Islet precursor cell (in vitro differentiated cells): ENCODE data around the gene PPARA.
"Not testable (repeated sequence)": the region's sequence is repeated elsewhere in the genome, so short reads cannot be mapped to it uniquely, and the experiment has no call there.

Experiments used
- DNase-seq: peaks from one replicate; pipeline ENCODE4 v3.0.0-alpha.2; 2018

PPARA gene

DNA sequence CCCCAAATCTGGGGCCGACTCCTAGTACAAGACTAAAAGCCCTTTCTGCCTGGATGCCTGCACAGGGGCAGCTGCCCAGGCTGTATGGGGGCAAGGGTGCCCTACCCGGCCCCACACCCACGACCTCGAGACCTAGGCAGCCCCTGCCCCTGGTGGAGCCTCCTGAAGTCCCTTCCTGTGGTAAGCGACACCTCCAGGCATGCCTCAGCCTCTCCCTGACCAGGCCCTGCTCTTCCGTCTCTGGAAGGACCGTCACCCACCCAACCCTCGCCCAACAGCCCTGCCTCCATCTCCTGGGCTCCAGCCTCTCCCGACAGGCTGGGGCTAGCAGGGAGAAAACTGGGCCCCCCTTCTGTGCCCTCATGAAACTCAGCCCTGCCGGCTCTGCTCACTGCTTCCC lies 22.8 kb upstream of the PPARA start:
- DNase-seq, result no peak

DNA sequence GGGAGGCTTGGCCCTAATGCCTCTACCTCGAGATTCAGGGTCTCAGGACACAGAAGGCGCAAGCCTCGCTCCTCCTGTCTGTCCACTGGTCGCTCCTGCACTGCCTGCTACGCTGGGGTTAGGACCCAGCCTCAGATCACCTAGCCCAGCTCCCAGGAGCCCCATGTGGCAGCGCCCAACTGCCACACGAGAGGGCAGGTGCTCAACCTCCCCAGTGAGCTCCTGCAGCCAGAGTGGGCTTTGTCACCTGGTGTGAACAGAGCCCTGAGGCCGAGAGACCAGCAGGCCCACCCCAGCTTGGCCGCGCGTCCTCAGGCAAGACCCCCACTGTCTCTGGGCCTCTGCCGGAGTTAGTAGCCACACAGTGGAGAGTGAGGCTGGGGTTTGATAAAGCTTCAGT lies 21.7 kb upstream of the PPARA start:
- no peak for DNase-seq

DNA sequence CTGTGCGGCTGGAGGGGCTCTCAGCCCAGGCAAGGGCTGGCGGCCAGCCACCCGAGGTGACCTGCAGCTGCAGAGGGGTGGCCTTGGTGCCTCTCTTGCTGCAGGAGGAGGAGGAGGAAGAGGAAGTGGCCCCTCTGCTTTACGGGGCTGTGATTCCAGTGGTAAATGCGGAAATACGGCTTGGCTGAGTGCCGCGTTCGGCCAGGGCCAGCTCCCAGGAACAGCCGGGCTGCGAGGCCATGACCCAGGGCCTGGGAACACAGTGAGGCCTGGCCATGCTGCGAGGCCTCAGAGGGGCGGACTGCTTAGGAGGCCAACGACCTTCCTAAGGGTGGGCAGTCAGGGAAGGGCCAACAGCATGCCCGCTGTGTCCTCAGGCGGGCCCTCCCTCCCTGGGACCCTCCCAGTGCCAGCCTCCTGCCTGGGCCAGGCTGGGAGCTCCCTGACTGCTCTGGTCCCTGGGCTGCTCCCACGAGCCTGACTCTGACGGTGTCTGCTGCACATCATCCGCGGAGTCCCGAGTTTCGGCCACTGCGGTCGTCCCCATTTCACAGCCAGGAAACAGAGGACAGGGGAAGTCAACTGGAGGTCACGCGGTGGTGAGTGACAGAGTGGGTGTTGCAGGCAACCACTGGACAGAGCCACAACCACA lies 20.8 kb upstream of the PPARA start:
- no peak for DNase-seq

DNA sequence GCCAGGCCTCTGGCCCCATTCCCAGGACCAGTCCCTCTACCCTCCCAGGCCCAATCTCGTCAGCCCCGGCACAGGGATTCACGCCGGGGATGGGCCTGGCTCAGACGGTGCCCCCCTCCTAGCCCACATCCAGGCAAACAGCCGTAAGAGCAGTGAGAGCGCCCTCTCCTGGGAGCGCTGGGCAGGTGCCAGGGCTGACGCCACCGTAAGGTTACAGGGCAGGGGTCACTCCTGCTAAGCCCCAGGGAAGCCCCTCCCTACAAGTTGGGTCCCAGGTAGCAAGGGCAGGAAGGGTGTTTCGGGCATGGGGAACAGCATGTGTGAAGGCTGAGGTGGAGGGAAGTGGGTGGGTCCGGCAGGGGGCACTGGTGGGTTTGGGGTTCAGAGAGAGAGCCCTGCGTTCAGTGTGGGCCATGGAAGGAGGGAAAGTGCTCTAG lies 19.2 kb upstream of the PPARA start:
- no peak for DNase-seq

DNA sequence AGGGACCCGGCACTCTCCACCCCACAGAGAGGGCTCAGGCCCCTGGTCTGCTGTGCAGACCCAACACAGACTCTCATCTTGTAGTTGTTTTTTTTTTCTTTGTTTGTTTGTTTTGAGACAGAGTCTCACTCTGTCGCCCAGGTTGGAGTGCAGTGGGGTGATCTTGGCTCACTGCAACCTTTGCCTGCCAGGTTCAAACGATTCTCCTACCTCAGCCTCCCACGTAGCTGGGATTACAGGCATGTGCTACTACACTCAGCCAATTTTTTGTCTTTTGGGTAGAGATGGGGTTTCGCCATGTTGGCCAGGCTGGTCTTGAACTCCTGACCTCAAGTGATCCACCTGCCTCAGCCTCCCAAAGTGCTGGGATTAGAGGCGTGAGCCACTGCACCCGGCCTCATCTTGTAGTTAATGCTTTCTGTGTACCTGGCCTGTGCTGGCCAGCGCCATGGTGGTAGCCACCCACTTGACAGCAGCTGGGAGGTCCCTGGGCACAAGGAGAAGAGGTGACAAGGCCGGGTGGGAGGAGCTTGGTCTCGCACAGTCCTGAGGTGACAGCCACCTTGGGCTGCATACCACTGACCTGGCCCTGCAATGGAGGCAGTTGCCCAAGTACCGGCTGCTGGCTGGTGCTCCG lies 18.0 kb upstream of the PPARA start:
- not testable (repeated sequence) for DNase-seq

DNA sequence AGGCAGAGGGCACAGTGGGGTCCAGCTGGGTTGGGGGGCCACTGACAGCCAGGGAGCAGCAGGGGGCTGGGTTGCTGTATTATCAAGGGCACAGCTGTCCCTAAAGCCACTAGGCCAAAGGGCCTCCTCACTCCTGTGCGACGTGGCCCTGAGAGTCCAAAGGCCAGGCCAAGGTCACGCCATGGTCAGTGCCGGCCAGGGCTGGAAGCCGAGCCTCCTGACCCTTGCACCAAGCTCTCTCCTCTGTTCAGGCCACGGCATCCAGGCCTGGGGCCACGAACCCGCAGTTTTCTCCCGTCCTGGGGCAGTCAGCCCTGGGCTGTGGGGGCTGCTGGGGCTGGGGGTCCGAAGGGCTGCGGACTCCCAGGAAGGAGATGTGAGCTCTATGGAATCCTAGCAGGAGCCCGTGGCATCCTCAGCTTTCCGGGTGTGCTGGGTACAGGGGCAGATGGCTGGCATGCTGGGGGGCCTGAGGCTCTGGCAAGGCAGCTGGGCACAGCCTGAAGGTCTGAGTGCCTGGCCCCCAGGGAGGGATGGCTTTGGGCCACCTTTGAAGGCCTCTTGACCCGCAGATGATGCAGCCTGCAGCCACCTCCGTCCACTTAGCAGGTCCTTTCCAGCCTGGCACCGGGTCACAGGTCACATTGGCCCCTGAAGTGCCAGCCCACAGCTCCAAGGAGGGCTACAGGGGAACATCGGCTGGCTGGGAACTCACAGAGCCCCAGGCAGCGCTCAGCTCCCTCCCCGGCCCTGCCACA lies 17.3 kb upstream of the PPARA start:
- no peak for DNase-seq

DNA sequence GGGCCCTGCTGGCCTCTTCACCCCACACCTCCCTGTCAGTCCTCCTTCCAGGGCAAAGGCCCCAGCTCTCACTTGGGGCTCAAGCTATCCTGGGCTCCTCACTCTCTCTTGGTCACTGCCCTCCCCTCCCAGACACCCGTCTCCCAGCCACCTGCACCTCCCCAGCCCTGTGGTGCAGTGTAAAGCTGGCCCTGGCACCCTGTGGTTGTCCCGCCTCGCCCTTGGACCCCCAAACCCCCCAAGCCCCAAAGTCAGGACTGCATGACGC lies 16.8 kb upstream of the PPARA start:
- no peak for DNase-seq

DNA sequence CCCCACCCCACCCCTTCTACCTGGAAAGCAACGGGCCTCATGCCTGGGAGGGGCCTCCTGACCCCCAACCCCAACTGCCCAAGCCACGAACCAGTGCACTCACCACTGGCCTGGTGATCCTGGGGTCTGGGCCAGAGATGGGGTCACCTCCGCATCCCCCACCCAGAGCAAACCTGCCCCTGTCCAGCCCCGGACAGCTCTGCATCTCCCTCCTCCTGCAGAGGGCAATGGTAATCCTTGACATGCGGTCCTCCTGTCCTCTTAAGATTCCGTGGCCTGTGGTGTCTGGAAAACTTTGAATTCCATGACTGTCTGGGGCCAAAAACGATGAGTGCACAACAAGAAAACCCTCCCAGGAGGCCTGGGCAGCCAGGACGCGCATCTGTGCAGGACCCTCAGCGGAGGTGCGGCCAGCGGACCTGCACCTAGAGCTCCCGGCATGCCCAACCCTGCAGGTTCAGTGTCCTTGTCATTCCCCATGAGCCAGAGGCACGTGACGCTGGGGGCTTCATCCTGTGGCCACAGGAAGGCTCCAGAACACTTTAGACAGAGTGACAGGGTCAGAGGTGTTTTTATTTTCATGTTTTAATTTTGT lies 16.1 kb upstream of the PPARA start:
- DNase-seq, result no peak

DNA sequence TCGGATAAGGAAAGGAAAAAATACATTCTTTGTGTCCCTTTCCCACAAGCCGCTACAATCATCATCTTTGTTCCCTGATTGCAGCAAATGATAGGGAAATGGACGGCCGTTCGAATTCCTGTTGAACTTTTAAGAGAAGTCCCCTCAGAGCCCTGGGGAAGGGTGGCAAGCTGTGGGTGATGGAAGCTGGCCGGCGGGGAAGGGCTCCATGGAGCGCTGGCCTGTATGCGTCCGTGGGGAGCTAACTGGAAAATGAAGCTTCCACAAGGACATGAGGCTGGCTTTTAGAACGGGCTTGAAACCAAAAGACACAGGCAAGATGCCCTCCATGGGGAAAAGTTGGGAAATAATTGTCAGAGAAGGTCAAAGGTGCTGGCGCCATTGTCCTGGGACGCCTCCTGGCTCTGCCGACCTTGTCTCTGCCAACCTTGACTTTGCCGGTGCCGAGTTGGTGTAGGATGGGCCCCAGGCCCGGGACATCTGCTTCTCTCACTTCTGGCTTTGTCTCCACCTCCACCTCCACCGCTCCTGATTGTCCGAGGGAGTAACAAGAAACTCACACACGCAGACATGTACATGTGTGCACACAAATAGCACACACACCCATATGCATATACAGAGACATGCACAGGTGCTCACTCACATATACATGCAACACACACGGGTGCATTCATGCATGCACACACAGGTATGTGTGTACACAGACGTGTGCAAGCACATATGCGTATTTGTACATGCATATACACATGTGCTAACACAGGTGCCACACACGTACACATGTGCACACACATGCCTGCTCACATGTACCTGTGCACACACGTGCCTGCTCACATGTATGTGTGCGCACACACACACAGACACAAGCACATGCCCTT lies 14.5 kb upstream of the PPARA start:
- DNase-seq, result no peak

DNA sequence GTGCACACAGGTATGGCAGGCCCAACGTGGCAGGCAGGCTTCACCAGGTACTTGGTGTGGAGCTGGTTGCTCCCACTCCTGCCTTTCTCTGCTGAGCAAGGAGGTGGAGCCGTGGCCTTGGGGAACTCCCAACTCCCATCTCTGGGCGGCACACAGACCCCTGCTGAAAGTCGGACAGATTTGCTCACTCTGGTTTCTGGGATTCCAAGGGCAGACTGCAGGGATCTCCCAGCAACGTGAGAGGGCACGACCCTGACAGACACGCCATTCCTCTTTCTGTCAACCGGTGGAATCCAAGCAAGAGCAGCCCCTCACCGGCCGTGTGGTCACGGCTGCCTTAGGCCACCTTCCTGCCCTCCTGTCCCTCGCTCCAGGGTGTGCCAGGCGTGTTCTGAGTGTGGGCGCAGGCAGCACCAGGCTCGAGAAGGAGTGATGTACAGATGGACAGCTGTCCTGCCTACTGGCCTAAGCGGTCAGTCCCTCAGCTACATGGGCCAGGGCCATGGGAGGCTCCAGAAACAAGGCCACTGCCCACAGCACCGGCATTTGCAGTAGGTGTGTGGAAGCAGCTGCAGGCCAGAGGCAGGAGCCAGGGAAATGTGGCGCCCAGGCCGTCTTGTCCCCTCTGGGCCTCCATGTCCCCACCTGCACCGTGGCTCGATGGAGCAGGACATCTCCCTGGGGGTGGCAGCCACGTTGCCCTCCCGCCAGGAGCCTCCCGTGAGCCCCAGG lies 13.7 kb upstream of the PPARA start:
- DNase-seq, result no peak

DNA sequence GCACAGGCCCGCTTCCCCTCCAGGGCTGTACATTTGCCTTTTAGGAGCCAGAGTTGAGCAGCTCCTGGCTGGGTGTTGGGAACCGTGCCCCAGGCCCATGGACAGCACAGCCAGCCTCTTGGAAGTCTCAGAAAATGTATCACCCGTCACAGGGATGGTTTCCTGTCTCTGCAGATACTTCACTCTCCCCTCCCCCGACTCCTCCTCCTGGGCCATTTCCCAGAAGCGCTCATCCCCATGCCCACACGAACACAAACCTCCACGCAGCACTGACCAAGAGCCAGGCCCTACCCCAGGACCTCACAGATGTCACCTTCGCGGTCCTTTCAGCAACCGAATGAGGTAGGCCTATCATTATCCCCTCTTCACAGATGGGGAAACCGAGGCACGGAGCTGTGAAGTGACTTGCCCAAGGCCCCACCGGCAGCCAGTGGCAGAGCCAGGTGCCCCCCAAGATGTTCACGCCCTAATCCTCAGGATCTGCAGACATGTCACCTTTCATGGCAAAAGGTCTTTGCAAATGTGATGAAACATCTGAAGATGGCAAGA lies 13.0 kb upstream of the PPARA start:
- no peak for DNase-seq

DNA sequence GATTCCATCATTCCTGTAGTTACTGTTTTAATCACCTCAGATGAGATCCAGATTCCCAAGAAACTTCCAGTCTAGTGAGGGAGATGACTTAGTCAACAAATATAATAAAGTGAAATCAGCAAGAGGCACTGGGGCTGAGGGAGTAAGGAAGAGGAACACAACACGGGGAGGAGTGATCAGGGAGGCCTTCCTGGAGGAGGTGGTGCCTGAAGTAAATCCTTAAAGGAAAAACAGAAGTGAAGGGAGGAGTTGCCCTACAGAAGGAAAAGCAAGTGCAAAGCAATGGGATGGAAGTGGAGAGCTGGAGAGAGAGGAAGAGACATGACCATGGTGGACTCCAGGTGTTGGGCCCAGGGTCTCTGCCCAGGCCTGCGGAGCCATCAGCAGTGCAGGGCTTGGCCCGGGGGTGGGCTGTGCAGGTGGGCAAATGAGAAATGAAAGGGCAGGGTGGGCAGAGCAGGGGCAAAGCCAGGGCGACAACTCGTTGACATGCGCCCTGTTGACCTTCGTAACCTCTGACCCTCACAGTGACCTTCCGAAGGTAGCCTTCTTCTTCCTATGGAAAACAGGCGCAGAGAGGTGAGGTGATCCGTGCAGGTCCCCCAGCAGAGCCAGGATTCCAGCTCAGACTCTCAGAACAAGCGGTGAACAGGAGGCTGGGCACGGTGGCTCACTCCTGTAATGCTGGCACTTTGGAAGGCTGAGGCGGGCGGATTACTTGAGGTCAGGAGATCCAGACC lies 12.1 kb upstream of the PPARA start:
- DNase-seq, result no peak

DNA sequence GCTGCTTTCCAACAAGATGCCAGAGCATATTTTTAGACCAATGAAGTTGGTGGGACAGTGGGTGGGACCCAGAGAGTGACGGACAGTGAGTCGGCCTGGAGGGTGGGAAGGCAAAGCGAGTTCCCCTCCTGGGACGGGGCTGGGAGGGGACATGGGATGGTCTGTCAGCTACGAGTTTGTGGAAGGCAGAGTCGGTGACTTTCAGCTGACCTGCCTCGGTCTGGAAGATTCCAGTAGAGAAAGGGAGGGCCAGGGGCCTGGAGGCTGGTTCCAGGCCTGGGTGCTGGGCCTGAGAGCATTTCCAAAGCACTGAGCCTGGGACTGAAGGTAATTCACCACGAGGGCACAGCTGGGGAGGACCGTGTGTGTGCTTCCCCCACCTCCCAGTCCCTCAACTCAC lies 10.9 kb upstream of the PPARA start:
- peak; percentile 64 for DNase-seq

DNA sequence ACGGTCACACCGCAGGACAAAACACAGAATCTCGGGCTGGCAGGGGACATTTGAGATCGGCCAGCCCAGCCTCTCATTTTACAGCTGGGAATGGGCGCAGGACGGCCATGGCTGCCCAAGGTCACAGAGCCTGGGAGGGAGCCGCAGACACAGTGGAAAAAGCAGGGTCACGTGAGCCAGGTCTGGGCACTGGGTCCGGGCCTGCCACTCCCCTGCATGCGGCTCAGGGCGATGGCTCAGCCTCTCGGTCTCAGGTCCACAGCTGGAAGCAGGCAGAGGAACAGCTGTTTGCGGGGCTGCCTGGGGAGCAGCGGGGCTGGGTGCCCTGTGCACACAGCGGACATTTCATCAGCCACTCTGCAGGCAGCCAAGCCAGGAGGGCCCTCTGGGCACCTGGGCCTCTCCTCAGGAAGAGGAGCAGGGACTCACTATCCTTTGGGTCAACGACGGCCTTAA lies 10.4 kb upstream of the PPARA start:
- DNase-seq, result peak; percentile 46

DNA sequence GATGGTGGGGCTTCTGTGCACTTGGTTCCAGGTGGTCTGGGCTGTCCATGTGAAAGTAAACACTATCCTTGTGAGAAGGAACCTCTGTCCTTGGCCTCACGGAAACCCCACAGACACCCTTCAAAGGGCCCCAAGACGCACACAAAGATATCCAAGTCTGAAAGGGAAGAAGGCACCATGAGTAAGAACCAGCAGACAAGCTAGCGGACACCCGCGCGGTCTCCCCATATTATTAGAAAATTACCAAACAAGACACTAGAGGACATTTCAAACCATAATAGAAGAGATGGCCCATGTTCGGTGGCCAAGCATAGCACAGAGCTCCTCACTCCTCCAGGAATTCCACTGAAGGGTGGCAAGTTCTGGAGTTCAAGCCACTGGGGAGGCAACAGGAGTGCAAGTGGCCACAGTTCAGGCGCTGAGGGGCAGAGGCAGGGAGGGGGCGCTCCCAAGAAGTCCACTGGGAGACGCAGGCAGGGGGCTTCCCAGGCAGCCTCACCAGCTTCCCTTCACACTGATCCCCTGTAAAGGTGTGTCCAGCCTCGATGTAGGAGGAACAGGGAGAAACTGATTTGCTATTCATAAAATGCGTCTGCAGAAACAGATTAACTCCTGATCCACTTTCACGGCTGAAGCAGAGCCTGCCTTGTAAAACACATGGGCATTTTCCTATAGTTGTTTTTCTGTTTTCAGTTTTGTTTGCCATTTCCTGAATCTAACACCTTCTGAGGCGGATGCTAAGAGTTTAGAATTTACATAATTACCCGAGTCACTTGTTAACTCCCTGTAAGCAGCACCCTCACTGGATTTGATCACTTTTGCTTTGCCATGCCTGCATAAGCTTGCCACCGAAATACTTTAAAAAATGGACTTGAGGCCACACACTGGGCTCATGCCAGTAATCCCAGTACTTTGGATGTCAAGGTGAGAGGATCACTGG lies 9.1 kb upstream of the PPARA start:
- DNase-seq, result no peak

DNA sequence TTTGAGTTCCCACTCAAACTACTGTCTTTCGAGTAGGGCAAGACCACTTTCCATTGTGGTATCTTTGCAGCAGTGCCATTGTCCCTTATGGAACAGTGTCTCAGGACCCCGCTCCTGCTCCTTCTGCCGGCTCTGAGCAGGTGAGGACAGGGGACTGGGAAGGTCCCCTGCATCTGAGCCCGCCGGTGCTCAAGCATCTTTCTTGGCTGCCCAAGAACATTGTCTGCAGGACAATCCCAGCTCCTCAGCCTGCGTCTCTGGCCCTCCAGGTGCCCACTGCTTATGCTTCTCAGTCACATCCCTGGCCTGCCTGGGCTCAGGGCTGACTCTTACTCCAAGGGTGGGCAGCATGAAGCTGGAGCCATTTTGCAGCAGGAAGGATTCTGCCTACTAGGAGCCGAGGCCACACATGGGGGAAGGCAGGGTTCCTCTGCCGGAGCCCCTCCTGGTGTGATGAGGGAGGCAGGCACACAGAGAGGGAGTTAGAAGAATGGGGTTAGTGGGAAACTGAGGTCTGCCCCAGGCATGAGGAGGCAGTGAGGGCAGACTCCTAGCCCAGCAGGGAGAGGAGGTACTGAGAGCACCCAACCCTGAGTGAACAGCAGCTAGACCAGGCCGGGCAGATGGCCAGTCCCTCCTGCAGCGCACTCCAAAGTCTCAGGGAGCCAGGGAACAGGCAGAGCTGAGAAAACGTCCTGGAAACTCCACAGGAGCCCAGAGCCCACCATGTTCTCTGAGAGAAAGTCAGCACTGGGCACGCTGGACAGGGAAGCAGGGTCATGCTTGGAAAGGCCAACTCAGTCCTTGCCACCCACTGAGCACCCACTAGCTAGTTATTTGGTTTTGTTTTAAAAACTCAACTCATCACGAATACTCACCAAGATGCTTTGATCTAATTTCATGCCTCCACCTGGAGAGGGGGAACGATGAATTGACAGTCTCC lies 7.5 kb upstream of the PPARA start:
- DNase-seq, result no peak

DNA sequence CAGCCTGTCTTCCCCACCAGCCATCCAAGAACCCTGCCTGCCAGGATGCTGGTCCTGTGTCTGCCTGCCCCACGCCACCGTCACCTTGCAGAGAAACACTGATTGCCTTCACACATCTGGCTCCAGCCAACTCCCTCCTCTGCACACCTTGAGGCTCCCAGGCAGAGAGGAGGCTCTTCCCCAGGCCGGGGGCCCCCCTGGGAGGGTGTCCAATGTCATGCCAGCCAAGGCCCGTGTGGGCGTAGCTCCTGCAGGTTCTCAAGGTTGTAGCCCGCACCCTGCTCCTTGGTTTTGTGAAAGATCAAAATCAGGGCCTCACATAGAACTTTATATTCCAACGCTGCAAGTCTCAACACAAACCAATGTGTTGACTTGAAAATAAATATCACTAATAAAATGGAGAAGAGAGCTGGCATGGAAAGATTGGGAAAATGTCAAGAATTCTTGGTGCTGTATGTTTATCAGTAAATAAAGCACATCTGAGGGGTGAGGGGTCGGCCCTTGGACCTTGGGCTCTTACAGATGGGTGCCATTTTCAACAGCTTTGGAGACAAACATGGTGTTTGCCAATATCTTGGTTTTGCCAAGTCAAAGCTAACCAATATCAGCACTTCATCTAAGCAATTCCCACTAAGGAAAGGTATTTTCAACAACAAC lies 6.7 kb upstream of the PPARA start:
- DNase-seq, result no peak

DNA sequence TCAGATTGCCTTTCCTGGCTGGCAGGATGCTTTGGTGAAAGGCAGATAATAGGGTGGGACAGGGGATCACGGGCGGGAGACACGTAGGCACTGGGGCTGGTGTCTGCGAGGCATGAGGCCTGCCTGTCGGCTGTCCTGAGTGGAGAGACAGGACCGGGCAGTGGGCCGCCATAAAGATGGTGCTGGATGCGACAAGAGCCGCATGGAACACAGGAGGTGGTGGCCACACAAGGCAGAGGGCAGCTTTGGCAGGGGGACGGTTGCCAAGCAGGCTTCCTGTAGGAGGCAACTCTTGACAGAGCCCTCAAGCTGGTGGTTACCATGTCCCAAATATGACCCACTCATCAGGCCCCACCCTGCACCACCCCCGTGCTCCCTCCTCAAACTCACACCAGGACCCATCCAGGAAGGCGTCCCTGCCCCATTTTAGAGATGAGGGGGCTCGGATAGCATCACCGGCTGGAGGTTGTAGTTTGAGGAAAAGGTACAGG lies 4.9 kb upstream of the PPARA start:
- DNase-seq, result no peak
